Right cardiac atrium (tissue), 5 donors: Measurements from ENCODE around the gene PIK3CD. TPM values are rescaled to one million over a fixed set of nuclear protein-coding genes. Genes with fewer than 3 reads are reported as not detected.

ENCODE experiments used
- ATAC-seq, 2 donors: fragments of 200-7000 bp; cut with Tn5 transposase; one replicate each; pipeline versions ENCODE4 v1.8.0 to v1.9.1; 2020; ENCODE audit warnings: moderate library complexity in 2 of 2, mild to moderate bottlenecking in 1 of 2
- DNase-seq, 3 donors: peaks; one replicate each; pipeline ENCODE4 v3.0.0-alpha.2; 2020
- H3K27ac ChIP-seq: one replicate; pipeline ENCODE4 v1.5.1; 2013; ENCODE audit warnings: mild to moderate bottlenecking, low read length, control low read depth, moderate library complexity
- H3K27me3 ChIP-seq: one replicate; pipeline ENCODE4 v1.6.1; 2013; ENCODE audit not compliant: control insufficient read depth, insufficient read depth
- H3K4me1 ChIP-seq: one replicate; pipeline ENCODE4 v1.6.1; 2013; ENCODE audit warnings: low read length; ENCODE audit not compliant: control insufficient read depth, insufficient read depth
- H3K4me3 ChIP-seq: one replicate; pipeline ENCODE4 v1.5.1; 2013; ENCODE audit warnings: low read length, control low read depth
- H3K9me3 ChIP-seq: one replicate; pipeline ENCODE4 v1.6.1; 2013; ENCODE audit warnings: low read length; ENCODE audit not compliant: control insufficient read depth
- WGBS: extraction: QIAGEN DNeasy Blood & Tissue Kit; methylation state at CpG from one replicate; pipeline ENCODE4 v1.1.7; 2013; 5-methylcytosine and 5-hydroxymethylcytosine counted together
- intact Hi-C, 4 donors: fragments of 100-400 bp; cut with DNase I; formaldehyde crosslinking; loops; one replicate each; pipeline versions ENCODE4 v1.11.0 to v1.14.0; 2022 to 2023
- polyA plus RNA-seq: library from polyadenylated mRNA; stranded (reverse); fragments of 200-250 nt; gene quantifications from one replicate; pipeline ENCODE4 v1.2.3, GENCODE V29; 2013
- total RNA-seq, 4 donors: library from RNA; stranded (reverse); fragmentation: NEBNext Ultra II Directional; extraction: Animal tissue kit (Norgen Biotek cat#: 25700); gene quantifications; one replicate each; pipeline ENCODE4 v1.2.1, GENCODE V29; 2021
- donor health status: healthy with polysubstance abuse.
- donor health status: DM: no; HTN: yes; CAD: no.
- donor health status: DM: no; HTN: no; CAD: no.
- donor health status: DM: no; HTN: yes; CAD: no; lungs with severe emphysema.
- donor health status: DM: yes; HTN: yes; CAD: no.

PIK3CD gene
- total and polyA plus RNA-seq, 5 donors, result 3.0 to 5.9 (median 4.5) TPM

GRCh38 chr1:9691108-9691445 is 39.5 kb downstream of the PIK3CD start:
- peaks cover 4% of the 10 kb centered on the region for H3K4me1 ChIP-seq

GRCh38 chr1:9691691-9692090 is 40.2 kb downstream of the PIK3CD start:
- no peaks in the 10 kb centered on the region for H3K27me3 ChIP-seq
- intact Hi-C loops, result loop anchor here in 1 of 4 donors (10.0 kb wide), 1 partner anchor 63 kb away; no protein-coding TSS in a partner anchor
- no peak for ATAC-seq
- 76% methylated on average over 5 of the region's 5 CpGs for WGBS
- DNase-seq, result no peak
- no peak overlapping the region for H3K27ac ChIP-seq
- H3K4me1 ChIP-seq, result peaks cover 4% of the 10 kb centered on the region
- H3K9me3 ChIP-seq, result no peaks in the 10 kb centered on the region
- H3K4me3 ChIP-seq, result no peak overlapping the region

More at GRCh38 chr1:9691108-9691445, 39.5 kb downstream of the PIK3CD start:
- whole genome bisulfite sequencing, result 86% methylated on average over 6 of the region's 6 CpGs
- ATAC-seq (no peak), DNase-seq (no peak)
- intact Hi-C loops, result loop anchor here in 1 of 4 donors (10.0 kb wide), 1 partner anchor 64 kb away; no protein-coding TSS in a partner anchor
- no peak overlapping the region for H3K4me3 ChIP-seq
- no peaks in the 10 kb centered on the region for H3K9me3 ChIP-seq
- H3K27me3 ChIP-seq, result no peaks in the 10 kb centered on the region
- no peak overlapping the region for H3K27ac ChIP-seq

- H3K4me3 ChIP-seq, result no peak overlapping the region
- 100% methylated on average over 2 of the region's 2 CpGs for whole genome bisulfite sequencing
- H3K4me1 ChIP-seq, result no peaks in the 10 kb centered on the region
- no peaks in the 10 kb centered on the region for H3K9me3 ChIP-seq
- H3K27me3 ChIP-seq, result no peaks in the 10 kb centered on the region
- ATAC-seq, result no peak
- H3K27ac ChIP-seq, result no peak overlapping the region
- intact Hi-C loops, result loop anchor here in 1 of 4 donors (10.0 kb wide), 1 partner anchor 58 kb away; no protein-coding TSS in a partner anchor
- peak in 1 of 3 donors; percentile 4 for DNase-seq
Measured at GRCh38 chr1:9696793-9697192, 45.3 kb downstream of the PIK3CD start.

GRCh38 chr1:9699361-9699760 is 47.8 kb downstream of the PIK3CD start:
- H3K4me3 ChIP-seq, result no peak overlapping the region
- no peaks in the 10 kb centered on the region for H3K9me3 ChIP-seq
- DNase-seq, result peak in 1 of 3 donors; percentile 14
- no peaks in the 10 kb centered on the region for H3K27me3 ChIP-seq
- H3K4me1 ChIP-seq, result no peaks in the 10 kb centered on the region
- no peak overlapping the region for H3K27ac ChIP-seq
- no peak for ATAC-seq
- 92% methylated on average over 7 of the region's 7 CpGs for WGBS
- intact Hi-C loops, result loop anchor here in 1 of 4 donors (10.0 kb wide), 1 partner anchor 55 kb away; no protein-coding TSS in a partner anchor

- ATAC-seq, result no peak
- no peaks in the 10 kb centered on the region for H3K27me3 ChIP-seq
- no peaks in the 10 kb centered on the region for H3K9me3 ChIP-seq
- WGBS, result 85% methylated on average over 12 of the region's 12 CpGs
- peak in 1 of 3 donors; percentile 23 for DNase-seq
- H3K4me3 ChIP-seq, result no peak overlapping the region
- no peaks in the 10 kb centered on the region for H3K4me1 ChIP-seq
- intact Hi-C loops, result no loop called here
- H3K27ac ChIP-seq, result no peak overlapping the region
Measured at GRCh38 chr1:9700340-9700739, 48.8 kb downstream of the PIK3CD start.

- ATAC-seq (no peak), DNase-seq (peak in 1 of 3 donors; percentile 2)
- no peak overlapping the region for H3K27ac ChIP-seq
- intact Hi-C loops, result no loop called here
- H3K4me3 ChIP-seq, result no peak overlapping the region
- 87% methylated on average over 4 of the region's 4 CpGs for WGBS
- no peaks in the 10 kb centered on the region for H3K4me1 ChIP-seq
- H3K27me3 ChIP-seq, result no peaks in the 10 kb centered on the region
- no peaks in the 10 kb centered on the region for H3K9me3 ChIP-seq
Measured at GRCh38 chr1:9701665-9702064, 50.1 kb downstream of the PIK3CD start.

- intact Hi-C loops, result no loop called here
- Histone ChIP-seq H3K4me1 (no peaks in the 10 kb centered on the region), H3K9me3 (no peaks in the 10 kb centered on the region), H3K27ac (no peak overlapping the region), H3K27me3 (no peaks in the 10 kb centered on the region), H3K4me3 (no peak overlapping the region)
- WGBS, result 84% methylated on average over 5 of the region's 5 CpGs
- ATAC-seq (no peak), DNase-seq (peak in 1 of 3 donors; percentile 5)
Measured at GRCh38 chr1:9703165-9703509, 51.6 kb downstream of the PIK3CD start.

- Histone ChIP-seq H3K9me3 (no peaks in the 10 kb centered on the region), H3K4me1 (no peaks in the 10 kb centered on the region), H3K4me3 (no peak overlapping the region), H3K27ac (no peak overlapping the region), H3K27me3 (no peaks in the 10 kb centered on the region)
- intact Hi-C loops, result no loop called here
- 94% methylated on average over 3 of the region's 3 CpGs for WGBS
- DNase-seq (no peak), ATAC-seq (no peak)
Measured at GRCh38 chr1:9703681-9704080, 52.1 kb downstream of the PIK3CD start.

- no peaks in the 10 kb centered on the region for H3K9me3 ChIP-seq
- no peaks in the 10 kb centered on the region for H3K27me3 ChIP-seq
- DNase-seq, result peak in 1 of 3 donors; percentile 2
- no peaks in the 10 kb centered on the region for H3K4me1 ChIP-seq
- intact Hi-C loops, result no loop called here
- H3K4me3 ChIP-seq, result no peak overlapping the region
- WGBS, result 92% methylated on average over 8 of the region's 8 CpGs
- no peak for ATAC-seq
- no peak overlapping the region for H3K27ac ChIP-seq
Measured at GRCh38 chr1:9705337-9706093, 54.0 kb downstream of the PIK3CD start.

- Histone ChIP-seq H3K27ac (no peak overlapping the region), H3K9me3 (no peaks in the 10 kb centered on the region), H3K27me3 (no peaks in the 10 kb centered on the region), H3K4me1 (no peaks in the 10 kb centered on the region), H3K4me3 (no peak overlapping the region)
- ATAC-seq, result no peak
- intact Hi-C loops, result no loop called here
- DNase-seq, result peak in 1 of 3 donors; percentile 10
- WGBS, result 96% methylated on average over 4 of the region's 4 CpGs
Measured at GRCh38 chr1:9706178-9706577, 54.6 kb downstream of the PIK3CD start.

- H3K4me1 ChIP-seq, result no peaks in the 10 kb centered on the region
- no peak overlapping the region for H3K27ac ChIP-seq
- H3K27me3 ChIP-seq, result no peaks in the 10 kb centered on the region
- peak in 1 of 3 donors; percentile 18 for DNase-seq
- no peak overlapping the region for H3K4me3 ChIP-seq
- intact Hi-C loops, result loop anchor here in 2 of 4 donors (10.0 kb wide), 1 partner anchor 155 kb away; no protein-coding TSS in a partner anchor
- no peaks in the 10 kb centered on the region for H3K9me3 ChIP-seq
- WGBS, result 93% methylated on average over 8 of the region's 8 CpGs
- no peak for ATAC-seq
Measured at GRCh38 chr1:9710037-9710436, 58.5 kb downstream of the PIK3CD start.
